ENCODE measurements around the gene TPH2.

DNA sequence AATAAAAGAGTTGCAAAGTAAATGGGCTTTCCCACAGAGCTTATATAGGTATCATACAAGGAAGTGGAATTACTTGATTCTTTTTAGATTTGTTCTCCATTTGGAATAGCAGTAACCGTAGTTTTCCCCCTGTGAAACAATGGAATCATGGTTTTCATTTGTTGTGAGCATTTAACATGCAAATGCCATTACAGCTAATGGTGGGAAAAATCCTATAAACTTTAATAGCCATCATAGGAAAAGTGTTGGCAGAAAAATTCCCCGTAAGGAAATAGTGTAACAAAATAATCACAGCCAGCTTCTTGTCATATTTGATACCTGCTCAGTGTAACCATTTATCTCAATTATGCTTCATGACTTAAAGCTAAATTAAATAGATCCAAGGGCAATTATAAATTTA lies 95.3 kb downstream of the TPH2 start:
- TF ChIP-seq, protein P1, sequence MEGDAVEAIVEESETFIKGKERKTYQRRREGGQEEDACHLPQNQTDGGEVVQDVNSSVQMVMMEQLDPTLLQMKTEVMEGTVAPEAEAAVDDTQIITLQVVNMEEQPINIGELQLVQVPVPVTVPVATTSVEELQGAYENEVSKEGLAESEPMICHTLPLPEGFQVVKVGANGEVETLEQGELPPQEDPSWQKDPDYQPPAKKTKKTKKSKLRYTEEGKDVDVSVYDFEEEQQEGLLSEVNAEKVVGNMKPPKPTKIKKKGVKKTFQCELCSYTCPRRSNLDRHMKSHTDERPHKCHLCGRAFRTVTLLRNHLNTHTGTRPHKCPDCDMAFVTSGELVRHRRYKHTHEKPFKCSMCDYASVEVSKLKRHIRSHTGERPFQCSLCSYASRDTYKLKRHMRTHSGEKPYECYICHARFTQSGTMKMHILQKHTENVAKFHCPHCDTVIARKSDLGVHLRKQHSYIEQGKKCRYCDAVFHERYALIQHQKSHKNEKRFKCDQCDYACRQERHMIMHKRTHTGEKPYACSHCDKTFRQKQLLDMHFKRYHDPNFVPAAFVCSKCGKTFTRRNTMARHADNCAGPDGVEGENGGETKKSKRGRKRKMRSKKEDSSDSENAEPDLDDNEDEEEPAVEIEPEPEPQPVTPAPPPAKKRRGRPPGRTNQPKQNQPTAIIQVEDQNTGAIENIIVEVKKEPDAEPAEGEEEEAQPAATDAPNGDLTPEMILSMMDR (optimal IDR thresholded peaks at IDR 0.05 in 1 of 3, IDR thresholded peaks at IDR 0.05 in 1 of 3, conservative IDR thresholded peaks at IDR 0.05 in 1 of 3; ENCODE audit: extremely low read depth in 1 of 3, insufficient read depth in 2 of 3, low read length in 3 of 3) = no peak
- no peak for TF ChIP-seq EZH2 (IDR thresholded peaks at IDR 0.05; ENCODE audit: low read length)

Data from keratinocyte (primary cell).